Mesendoderm (in vitro differentiated cells): ENCODE results near the gene SV2B.
A peak's percentile ranks its signal among the peaks of the same experiment; 100 is the strongest.

Experiments used
- DNase-seq: peaks from one replicate; pipeline ENCODE4 v3.0.0; 2013
- H2AK5ac ChIP-seq: 2 replicates; pipeline ENCODE4 v1.6.1; 2013; ENCODE audit warnings: low read length, inconsistent platforms
- H2BK120ac ChIP-seq: 2 replicates; pipeline ENCODE4 v1.6.1; 2013; ENCODE audit warnings: low read depth, mild to moderate bottlenecking, low read length, moderate library complexity, mixed read lengths
- H2BK15ac ChIP-seq: replicated peaks from 2 replicates; pipeline ENCODE4 v1.6.1; 2013; ENCODE audit warnings: low read depth, mild to moderate bottlenecking, moderate library complexity
- H2BK5ac ChIP-seq: 2 replicates; pipeline ENCODE4 v1.6.1; 2013; ENCODE audit warnings: low read length, inconsistent platforms
- H3K18ac ChIP-seq: 2 replicates; pipeline ENCODE4 v1.6.1; 2013; ENCODE audit warnings: mild to moderate bottlenecking, low read length, mixed read lengths
- H3K23ac ChIP-seq: one replicate; pipeline ENCODE4 v1.6.1; 2013; ENCODE audit warnings: low read length
- H3K27ac ChIP-seq: 2 replicates; pipeline ENCODE4 v1.5.1; 2013; ENCODE audit warnings: low read depth, mild to moderate bottlenecking, inconsistent platforms, low read length, moderate library complexity
- H3K27me3 ChIP-seq: 2 replicates; pipeline ENCODE4 v1.6.1; 2013; ENCODE audit warnings: low read length, control low read depth, mild to moderate bottlenecking, inconsistent platforms; ENCODE audit not compliant: insufficient read depth, poor library complexity
- H3K36me3 ChIP-seq: 2 replicates; pipeline ENCODE4 v1.6.1; 2013; ENCODE audit warnings: low read length, inconsistent platforms; ENCODE audit not compliant: control insufficient read depth, insufficient read depth
- H3K4ac ChIP-seq: one replicate; pipeline ENCODE4 v1.6.1; 2013; ENCODE audit warnings: low read depth, mild to moderate bottlenecking, low read length, moderate library complexity
- H3K4me1 ChIP-seq: 2 replicates; pipeline ENCODE4 v1.6.1; 2013; ENCODE audit warnings: low read depth, low read length, inconsistent platforms; ENCODE audit not compliant: control insufficient read depth
- H3K4me2 ChIP-seq: 2 replicates; pipeline ENCODE4 v1.6.1; 2013; ENCODE audit warnings: low read length
- H3K4me3 ChIP-seq: 2 replicates; pipeline ENCODE4 v1.5.1; 2013; ENCODE audit warnings: mild to moderate bottlenecking, low read length
- H3K56ac ChIP-seq: one replicate; pipeline ENCODE4 v1.6.1; 2013; ENCODE audit warnings: low read length
- H3K79me1 ChIP-seq: 2 replicates; pipeline ENCODE4 v1.6.1; 2013; ENCODE audit warnings: low read length, inconsistent platforms
- H3K79me2 ChIP-seq: 2 replicates; pipeline ENCODE4 v1.6.1; 2013; ENCODE audit warnings: mild to moderate bottlenecking, low read length; ENCODE audit not compliant: control insufficient read depth, insufficient read depth
- H3K9ac ChIP-seq: 2 replicates; pipeline ENCODE4 v1.6.1; 2013; ENCODE audit warnings: low read length, inconsistent platforms
- H4K5ac ChIP-seq: one replicate; pipeline ENCODE4 v1.6.1; 2013; ENCODE audit warnings: low read length
- H4K8ac ChIP-seq: one replicate; pipeline ENCODE4 v1.6.1; 2013; ENCODE audit warnings: low read depth, mild to moderate bottlenecking, control low read depth, low read length, moderate library complexity
- WGBS: extraction: QIAGEN DNeasy Blood & Tissue Kit; methylation state at CpG from one replicate; pipeline ENCODE4 v1.1.7; 2013; ENCODE audit warnings: low lambda C conversion rate, missing lambda C conversion rate; ENCODE audit not compliant: insufficient coverage; ENCODE audit errors: extremely low coverage; 5-methylcytosine and 5-hydroxymethylcytosine counted together

The SV2B gene

GRCh38 chr15:91165850-91166249 is 65.8 kb downstream of the SV2B start:
- DNase-seq = peak; percentile 9

GRCh38 chr15:91168457-91168856 is 68.4 kb downstream of the SV2B start:
- Histone ChIP-seq H3K56ac (no peak overlapping the region), H3K4me3 (no peak overlapping the region), H3K27ac (no peak overlapping the region), H4K5ac (no peak overlapping the region), H2BK15ac (no peak overlapping the region), H2AK5ac (no peak overlapping the region), H3K79me1 (no peaks in the 10 kb centered on the region), H3K79me2 (no peaks in the 10 kb centered on the region), H3K36me3 (no peaks in the 10 kb centered on the region), H4K8ac (no peak overlapping the region), H3K4me2 (no peak overlapping the region), H2BK5ac (no peak overlapping the region), H3K4ac (no peak overlapping the region), H3K9ac (no peak overlapping the region), H2BK120ac (no peak overlapping the region), H3K4me1 (no peaks in the 10 kb centered on the region), H3K23ac (no peak overlapping the region), H3K18ac (no peak overlapping the region), H3K27me3 (no peaks in the 10 kb centered on the region)
- DNase-seq = no peak

More at GRCh38 chr15:91165850-91166249, 65.8 kb downstream of the SV2B start:
- no peaks in the 10 kb centered on the region for H3K79me2 ChIP-seq
- no peaks in the 10 kb centered on the region for H3K27me3 ChIP-seq
- H2BK15ac ChIP-seq = no peak overlapping the region
- no peak overlapping the region for H3K23ac ChIP-seq
- no peak overlapping the region for H3K4me3 ChIP-seq
- H4K8ac ChIP-seq = no peak overlapping the region
- no peak overlapping the region for H4K5ac ChIP-seq
- H3K18ac ChIP-seq = no peak overlapping the region
- H3K4ac ChIP-seq = no peak overlapping the region
- no peak overlapping the region for H2BK5ac ChIP-seq
- H3K36me3 ChIP-seq = no peaks in the 10 kb centered on the region
- H2AK5ac ChIP-seq = no peak overlapping the region
- H3K4me2 ChIP-seq = no peak overlapping the region
- no peak overlapping the region for H3K9ac ChIP-seq
- no peak overlapping the region for H3K27ac ChIP-seq
- no CpG with 5 or more reads among the region's 1 CpG for WGBS
- no peak overlapping the region for H2BK120ac ChIP-seq
- H3K56ac ChIP-seq = no peak overlapping the region
- H3K79me1 ChIP-seq = no peaks in the 10 kb centered on the region
- H3K4me1 ChIP-seq = no peaks in the 10 kb centered on the region

- DNase-seq = no peak
- no peak overlapping the region for H2AK5ac ChIP-seq
- no CpG with 5 or more reads among the region's 9 CpGs for WGBS
These were observed 71.3 kb downstream of the SV2B start for GRCh38 chr15:91171334-91171733.

GRCh38 chr15:91182101-91182500 is 82.0 kb downstream of the SV2B start:
- Histone ChIP-seq H3K4me3 (no peak overlapping the region), H3K4ac (no peak overlapping the region), H3K4me2 (no peak overlapping the region), H3K27ac (no peak overlapping the region), H2BK15ac (no peak overlapping the region), H3K56ac (no peak overlapping the region), H3K23ac (no peak overlapping the region), H2AK5ac (no peak overlapping the region), H3K79me2 (no peaks in the 10 kb centered on the region), H2BK120ac (no peak overlapping the region), H3K18ac (no peak overlapping the region), H2BK5ac (no peak overlapping the region), H3K79me1 (no peaks in the 10 kb centered on the region), H3K9ac (no peak overlapping the region), H4K8ac (no peak overlapping the region), H3K4me1 (no peaks in the 10 kb centered on the region), H4K5ac (no peak overlapping the region), H3K36me3 (no peaks in the 10 kb centered on the region), H3K27me3 (no peaks in the 10 kb centered on the region)
- no peak for DNase-seq
- WGBS = no CpG with 5 or more reads among the region's 3 CpGs

More at GRCh38 chr15:91171334-91171733, 71.3 kb downstream of the SV2B start:
- Histone ChIP-seq H3K18ac (no peak overlapping the region), H3K56ac (no peak overlapping the region), H3K4me3 (no peak overlapping the region), H2BK120ac (no peak overlapping the region), H3K23ac (no peak overlapping the region), H2BK15ac (no peak overlapping the region), H3K9ac (no peak overlapping the region), H3K79me1 (no peaks in the 10 kb centered on the region), H3K79me2 (no peaks in the 10 kb centered on the region), H2BK5ac (no peak overlapping the region), H3K27me3 (no peaks in the 10 kb centered on the region), H4K5ac (no peak overlapping the region), H3K4ac (no peak overlapping the region), H3K4me2 (no peak overlapping the region), H3K4me1 (no peaks in the 10 kb centered on the region), H3K27ac (no peak overlapping the region), H4K8ac (no peak overlapping the region), H3K36me3 (no peaks in the 10 kb centered on the region)

GRCh38 chr15:91183596-91183995 is 83.5 kb downstream of the SV2B start:
- Histone ChIP-seq H2AK5ac (no peak overlapping the region), H3K36me3 (no peaks in the 10 kb centered on the region), H3K9ac (no peak overlapping the region), H3K4me1 (no peaks in the 10 kb centered on the region), H4K8ac (no peak overlapping the region), H4K5ac (no peak overlapping the region), H2BK5ac (no peak overlapping the region), H3K4me2 (no peak overlapping the region), H3K79me1 (no peaks in the 10 kb centered on the region), H3K4me3 (no peak overlapping the region), H3K18ac (no peak overlapping the region), H3K27ac (no peak overlapping the region), H2BK15ac (no peak overlapping the region), H3K27me3 (no peaks in the 10 kb centered on the region), H3K4ac (no peak overlapping the region), H3K56ac (no peak overlapping the region), H3K23ac (no peak overlapping the region), H3K79me2 (no peaks in the 10 kb centered on the region), H2BK120ac (no peak overlapping the region)
- no CpG with 5 or more reads among the region's 6 CpGs for WGBS
- DNase-seq = no peak

GRCh38 chr15:91184441-91184840 is 84.4 kb downstream of the SV2B start:
- Histone ChIP-seq H2AK5ac (no peak overlapping the region), H3K4me1 (no peaks in the 10 kb centered on the region), H3K4me3 (no peak overlapping the region), H3K4me2 (no peak overlapping the region), H3K79me2 (no peaks in the 10 kb centered on the region), H3K56ac (no peak overlapping the region), H2BK120ac (no peak overlapping the region), H4K8ac (no peak overlapping the region), H4K5ac (no peak overlapping the region), H3K27ac (no peak overlapping the region), H2BK5ac (no peak overlapping the region), H3K36me3 (no peaks in the 10 kb centered on the region), H3K4ac (no peak overlapping the region), H3K9ac (no peak overlapping the region), H3K79me1 (no peaks in the 10 kb centered on the region), H3K23ac (no peak overlapping the region), H3K18ac (no peak overlapping the region), H3K27me3 (no peaks in the 10 kb centered on the region), H2BK15ac (no peak overlapping the region)
- no CpG with 5 or more reads among the region's 2 CpGs for WGBS
- DNase-seq = no peak
